Measurements from ENCODE around the gene PLEKHM3. TPM values are rescaled to one million over a fixed set of nuclear protein-coding genes. Genes with fewer than 3 reads are reported as not detected.
"Not testable (repeated sequence)": the region's sequence is repeated elsewhere in the genome, so short reads cannot be mapped to it uniquely, and the experiment has no call there.

PLEKHM3 gene
- polyA plus RNA-seq, 3 donors from 2014 or later = 2.8 to 6.5 (median 3.1) TPM

DNA sequence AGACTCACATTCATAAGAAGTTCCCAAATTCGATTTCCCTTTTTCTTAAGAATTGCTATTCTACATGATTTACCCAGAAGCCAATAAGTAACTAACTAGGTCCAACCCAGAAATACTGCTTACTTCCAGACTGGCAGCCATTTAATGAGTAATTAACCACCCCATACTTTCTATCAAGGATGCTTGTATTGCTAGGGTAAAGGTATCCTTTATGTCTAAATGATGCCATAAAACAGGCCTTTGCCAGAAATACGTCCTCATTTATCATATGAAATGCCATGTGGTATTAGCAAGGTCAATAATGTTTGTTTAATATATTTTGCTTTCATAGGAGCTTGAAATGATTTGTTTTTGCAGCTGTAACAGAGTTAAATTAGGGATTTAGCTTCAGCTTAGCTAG, 56.1 kb downstream of the PLEKHM3 start:
- Mint-ChIP-seq H3K9me3 (no peaks in the 10 kb centered on the region), H3K36me3 (peaks cover 0 to 5% (median 0%) of the 10 kb centered on the region in 3 donors), H3K4me3 (no peak overlapping the region), H3K4me1 (peaks cover 1 to 24% of the 10 kb centered on the region in 2 donors), H3K27me3 (ENCODE audit: low read depth in 3 of 3) (no peaks in the 10 kb centered on the region), H3K27ac (no peak overlapping the region)
- DNase-seq = no peak

- Mint-ChIP-seq H3K4me1 (peaks cover 1 to 19% of the 10 kb centered on the region in 2 donors), H3K27me3 (ENCODE audit: low read depth in 3 of 3) (peaks cover 0 to 4% (median 0%) of the 10 kb centered on the region in 3 donors), H3K27ac (no peak overlapping the region), H3K36me3 (peaks cover 12 to 14% (median 12%) of the 10 kb centered on the region in 3 donors), H3K9me3 (peaks cover 0 to 4% (median 1%) of the 10 kb centered on the region in 6 donors), H3K4me3 (no peak overlapping the region)
- DNase-seq = no peak
Observed at GRCh38 chr2:207967121-207967520, 58.2 kb downstream of the PLEKHM3 start.

DNA sequence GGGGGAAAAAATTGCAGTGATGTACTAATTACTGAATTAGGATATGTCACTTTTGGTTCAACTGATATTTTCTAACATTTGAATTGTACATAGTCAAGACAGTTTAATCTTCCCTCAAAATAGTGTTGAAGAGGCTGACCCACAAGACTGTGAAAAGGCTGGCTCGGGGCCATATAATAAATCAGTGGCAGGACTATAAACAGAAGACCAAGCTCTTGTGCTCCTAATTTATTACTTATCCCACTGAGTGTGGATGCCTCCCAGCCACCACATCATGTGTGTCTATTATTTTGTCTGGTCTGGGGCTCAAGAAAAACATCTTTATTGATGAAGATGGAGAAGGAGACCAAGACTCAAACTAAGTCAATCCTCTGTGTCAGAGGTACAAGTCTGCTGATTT, 64.4 kb downstream of the PLEKHM3 start:
- no peak overlapping the region for H3K4me3 Mint-ChIP-seq
- peaks cover 13 to 19% (median 15%) of the 10 kb centered on the region in 3 donors for H3K36me3 Mint-ChIP-seq
- H3K27ac Mint-ChIP-seq = peak overlapping the region in 1 of 6 donors; percentile 2
- peaks cover 2 to 16% of the 10 kb centered on the region in 2 donors for H3K4me1 Mint-ChIP-seq
- peaks cover 0 to 4% (median 2%) of the 10 kb centered on the region in 3 donors for H3K27me3 Mint-ChIP-seq (ENCODE audit: low read depth in 3 of 3)
- DNase-seq = no peak
- peaks cover 0 to 4% (median 1%) of the 10 kb centered on the region in 6 donors for H3K9me3 Mint-ChIP-seq

- Mint-ChIP-seq H3K9me3 (peaks cover 0 to 4% (median 1%) of the 10 kb centered on the region in 6 donors), H3K4me1 (peaks cover 2 to 16% of the 10 kb centered on the region in 2 donors), H3K27ac (peak overlapping the region in 1 of 6 donors; percentile 2), H3K4me3 (no peak overlapping the region), H3K27me3 (ENCODE audit: low read depth in 3 of 3) (peaks cover 0 to 4% (median 2%) of the 10 kb centered on the region in 3 donors), H3K36me3 (peaks cover 13 to 23% (median 15%) of the 10 kb centered on the region in 3 donors)
- no peak for DNase-seq
Observed at GRCh38 chr2:207960090-207960489, 65.2 kb downstream of the PLEKHM3 start.

GRCh38 chr2:207956771-207957170, 68.6 kb downstream of the PLEKHM3 start:
- peaks cover 0 to 9% (median 8%) of the 10 kb centered on the region in 3 donors for H3K36me3 Mint-ChIP-seq
- peaks cover 0 to 2% (median 0%) of the 10 kb centered on the region in 3 donors for H3K27me3 Mint-ChIP-seq (ENCODE audit: low read depth in 3 of 3)
- no peak for DNase-seq
- H3K9me3 Mint-ChIP-seq = no peaks in the 10 kb centered on the region
- no peak overlapping the region for H3K4me3 Mint-ChIP-seq
- peaks cover 2 to 27% of the 10 kb centered on the region in 2 donors for H3K4me1 Mint-ChIP-seq
- no peak overlapping the region for H3K27ac Mint-ChIP-seq

DNA sequence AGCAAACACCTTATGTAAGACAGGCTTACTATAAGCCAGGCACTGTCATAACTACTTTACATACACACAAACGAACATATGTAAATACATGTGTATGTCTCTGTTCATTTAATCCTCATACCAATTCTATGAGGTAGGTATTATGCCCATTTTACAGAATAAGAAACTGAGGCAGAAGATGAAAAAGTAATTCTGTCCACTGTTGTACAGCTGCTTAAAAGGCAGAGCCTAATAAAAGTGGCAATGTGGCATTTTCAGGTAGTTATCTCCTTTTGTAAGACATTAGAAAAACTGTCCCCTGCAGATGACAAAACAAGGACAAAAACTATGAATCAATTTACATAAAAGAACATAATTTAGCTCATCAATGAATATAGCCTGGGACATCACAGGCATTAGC, 69.9 kb downstream of the PLEKHM3 start:
- DNase-seq = no peak
- H3K27me3 Mint-ChIP-seq (ENCODE audit: low read depth in 3 of 3) = peaks cover 0 to 2% (median 0%) of the 10 kb centered on the region in 3 donors
- no peaks in the 10 kb centered on the region for H3K9me3 Mint-ChIP-seq
- peaks cover 1 to 23% of the 10 kb centered on the region in 2 donors for H3K4me1 Mint-ChIP-seq
- no peak overlapping the region for H3K4me3 Mint-ChIP-seq
- H3K36me3 Mint-ChIP-seq = peaks cover 3 to 9% (median 8%) of the 10 kb centered on the region in 3 donors
- no peak overlapping the region for H3K27ac Mint-ChIP-seq

DNA sequence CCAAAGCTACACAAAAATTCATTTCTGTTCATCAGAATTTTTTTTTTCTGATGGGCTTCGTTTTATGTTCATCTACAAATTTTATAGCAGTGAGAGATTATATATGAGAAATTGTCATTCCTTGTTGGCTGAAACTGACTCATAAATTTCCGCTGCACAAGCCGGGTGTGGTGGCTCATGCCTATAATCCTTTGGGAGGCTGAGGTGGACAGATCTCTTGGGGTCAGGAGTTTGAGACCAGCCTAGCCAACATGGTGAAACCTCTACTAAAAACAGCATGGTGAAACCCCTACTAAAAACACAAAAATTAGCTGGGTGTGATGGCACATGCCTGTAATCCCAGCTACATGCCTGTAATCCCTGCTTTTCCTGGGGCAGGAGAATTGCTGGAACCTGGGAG, 72.0 kb downstream of the PLEKHM3 start:
- no peaks in the 10 kb centered on the region for H3K9me3 Mint-ChIP-seq
- peaks cover 0 to 2% (median 0%) of the 10 kb centered on the region in 3 donors for H3K27me3 Mint-ChIP-seq (ENCODE audit: low read depth in 3 of 3)
- H3K27ac Mint-ChIP-seq = no peak overlapping the region
- peaks cover 0 to 11% of the 10 kb centered on the region in 2 donors for H3K4me1 Mint-ChIP-seq
- H3K36me3 Mint-ChIP-seq = peaks cover 3 to 9% (median 4%) of the 10 kb centered on the region in 3 donors
- no peak for DNase-seq
- H3K4me3 Mint-ChIP-seq = no peak overlapping the region

DNA sequence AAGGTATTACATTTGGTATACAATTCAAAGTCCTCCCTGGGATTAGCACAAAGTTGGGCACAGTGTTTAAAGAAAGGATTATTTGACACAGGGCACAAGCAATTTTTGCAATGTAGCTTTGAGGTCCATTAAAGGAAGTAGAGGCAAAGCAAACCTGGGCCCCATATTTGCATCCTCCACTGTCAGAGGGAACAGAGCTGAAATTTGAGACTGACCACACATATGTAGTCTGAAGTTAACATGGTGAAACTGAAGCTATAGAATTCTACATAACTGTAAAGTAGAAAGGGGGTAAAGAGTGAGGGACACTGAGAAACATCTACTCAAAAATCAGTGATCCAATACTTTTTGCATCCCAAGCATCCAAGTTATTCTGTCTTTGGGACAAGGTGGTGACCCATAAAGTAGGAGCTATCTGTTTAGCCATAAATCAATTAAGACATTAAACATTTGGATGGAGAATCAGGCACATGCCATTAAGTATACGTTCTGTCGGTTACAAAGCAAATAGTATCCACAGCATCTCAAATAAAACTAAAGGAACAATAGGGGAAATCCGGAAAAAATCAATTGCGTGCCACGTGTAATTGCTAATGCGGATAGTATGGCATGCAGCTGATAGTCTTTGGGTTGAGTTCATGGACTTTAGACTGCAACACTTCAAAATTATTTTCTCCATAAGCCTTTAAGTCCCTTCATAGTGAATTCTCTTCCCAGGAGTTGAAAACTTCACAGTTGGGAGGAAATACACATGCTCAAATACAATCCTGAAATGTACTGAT, 72.6 kb downstream of the PLEKHM3 start:
- Mint-ChIP-seq H3K36me3 (peaks cover 3 to 9% (median 4%) of the 10 kb centered on the region in 3 donors), H3K27ac (no peak overlapping the region), H3K4me1 (peaks cover 0 to 11% of the 10 kb centered on the region in 2 donors), H3K27me3 (ENCODE audit: low read depth in 3 of 3) (peaks cover 0 to 2% (median 0%) of the 10 kb centered on the region in 3 donors), H3K4me3 (no peak overlapping the region), H3K9me3 (no peaks in the 10 kb centered on the region)
- no peak for DNase-seq

DNA sequence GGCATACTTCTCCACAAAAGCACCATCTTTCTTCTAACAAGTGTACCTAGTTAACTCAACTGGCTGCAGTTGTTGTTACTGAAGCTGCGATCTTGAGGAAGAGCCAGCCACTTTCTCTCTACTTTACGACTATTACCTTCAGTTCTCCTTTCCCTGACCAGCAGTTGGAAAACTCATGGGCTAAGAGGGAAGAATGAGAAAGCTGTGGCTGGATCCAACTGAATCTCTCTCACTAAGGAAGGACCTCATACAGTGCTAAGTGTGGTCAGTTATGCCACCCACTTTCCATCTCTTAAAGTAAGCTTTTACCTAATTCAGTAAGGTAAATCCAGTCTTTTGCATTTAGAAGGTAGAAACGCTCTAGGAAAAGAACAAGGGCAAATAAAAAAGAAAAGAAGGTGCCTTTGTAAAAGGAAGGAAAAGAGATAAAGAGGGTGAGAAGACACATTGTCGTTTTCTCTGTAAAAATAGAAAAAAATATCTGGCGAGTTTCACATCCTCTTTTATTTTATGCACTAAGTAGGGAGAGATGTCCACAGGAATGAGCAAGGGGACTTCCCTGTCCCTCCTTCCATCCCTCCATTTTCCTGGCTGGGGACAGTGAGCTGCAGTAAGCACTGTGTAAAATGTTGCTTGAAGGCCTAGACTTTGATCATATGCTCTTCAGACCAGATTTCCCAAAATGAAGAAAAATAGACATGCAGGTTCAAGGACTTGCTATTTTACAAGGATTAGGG, 73.4 kb downstream of the PLEKHM3 start:
- H3K4me1 Mint-ChIP-seq = peaks cover 0 to 11% of the 10 kb centered on the region in 2 donors
- no peak overlapping the region for H3K4me3 Mint-ChIP-seq
- DNase-seq = no peak
- H3K9me3 Mint-ChIP-seq = no peaks in the 10 kb centered on the region
- peaks cover 3 to 9% (median 4%) of the 10 kb centered on the region in 3 donors for H3K36me3 Mint-ChIP-seq
- no peak overlapping the region for H3K27ac Mint-ChIP-seq
- peaks cover 0 to 2% (median 0%) of the 10 kb centered on the region in 3 donors for H3K27me3 Mint-ChIP-seq (ENCODE audit: low read depth in 3 of 3)

DNA sequence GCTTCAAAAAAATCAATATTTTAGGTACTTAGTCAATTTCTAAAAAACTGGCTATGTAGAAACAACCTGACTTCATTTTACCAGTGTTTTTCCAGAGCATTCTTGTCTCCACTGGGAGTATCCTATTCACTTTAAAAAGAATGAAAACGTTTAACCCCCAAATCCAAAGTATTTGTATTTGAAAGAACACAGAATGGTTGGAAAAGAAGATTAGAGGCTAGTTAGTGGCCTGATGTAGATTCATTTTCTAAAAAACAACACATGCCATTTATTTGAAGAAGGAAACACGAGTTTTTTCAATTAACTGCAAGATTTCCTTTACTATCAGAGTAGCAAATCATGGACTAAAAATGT, 74.6 kb downstream of the PLEKHM3 start:
- no peak for DNase-seq
- no peak overlapping the region for H3K4me3 Mint-ChIP-seq
- peaks cover 2 to 9% (median 3%) of the 10 kb centered on the region in 3 donors for H3K36me3 Mint-ChIP-seq
- no peak overlapping the region for H3K27ac Mint-ChIP-seq
- H3K9me3 Mint-ChIP-seq = no peaks in the 10 kb centered on the region
- no peaks in the 10 kb centered on the region for H3K27me3 Mint-ChIP-seq (ENCODE audit: low read depth in 3 of 3)
- H3K4me1 Mint-ChIP-seq = peaks cover 0 to 11% of the 10 kb centered on the region in 2 donors

DNA sequence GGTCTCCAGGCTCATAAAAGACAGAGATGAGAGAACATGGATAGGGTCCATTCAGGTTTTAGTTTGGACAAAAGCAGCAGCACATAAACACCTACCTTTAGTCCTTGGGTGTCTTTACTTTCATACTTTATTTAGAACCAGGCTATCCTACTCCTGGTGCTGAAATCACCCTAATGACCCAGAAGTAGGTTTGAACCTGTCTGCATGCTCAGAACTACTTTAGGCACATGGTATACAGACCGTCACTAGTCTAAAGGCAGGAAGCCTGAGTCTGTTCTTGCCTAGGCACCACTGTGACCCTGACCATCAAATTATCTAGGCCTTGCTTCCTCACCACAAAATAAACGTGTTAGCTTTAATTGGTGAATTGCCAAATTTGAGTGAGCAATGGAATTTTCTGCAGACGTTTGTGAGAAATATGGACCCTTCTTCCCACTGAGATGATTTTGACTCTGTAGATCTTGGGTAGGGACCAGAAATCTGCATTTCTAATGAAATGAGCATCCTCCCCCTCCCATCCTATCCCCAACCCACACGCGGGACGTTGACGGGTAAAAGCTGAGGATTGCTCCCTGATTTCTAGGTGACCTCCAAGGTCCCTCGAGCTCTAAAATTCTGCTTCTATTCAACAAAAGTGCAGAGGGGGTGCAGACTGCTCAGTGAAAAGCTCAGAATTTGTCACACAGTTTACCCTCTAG, 75.1 kb downstream of the PLEKHM3 start:
- no peak overlapping the region for H3K4me3 Mint-ChIP-seq
- H3K27me3 Mint-ChIP-seq (ENCODE audit: low read depth in 3 of 3) = no peaks in the 10 kb centered on the region
- no peaks in the 10 kb centered on the region for H3K9me3 Mint-ChIP-seq
- peaks cover 0 to 9% (median 3%) of the 10 kb centered on the region in 3 donors for H3K36me3 Mint-ChIP-seq
- no peak for DNase-seq
- H3K4me1 Mint-ChIP-seq = peaks cover 0 to 11% of the 10 kb centered on the region in 2 donors
- no peak overlapping the region for H3K27ac Mint-ChIP-seq

DNA sequence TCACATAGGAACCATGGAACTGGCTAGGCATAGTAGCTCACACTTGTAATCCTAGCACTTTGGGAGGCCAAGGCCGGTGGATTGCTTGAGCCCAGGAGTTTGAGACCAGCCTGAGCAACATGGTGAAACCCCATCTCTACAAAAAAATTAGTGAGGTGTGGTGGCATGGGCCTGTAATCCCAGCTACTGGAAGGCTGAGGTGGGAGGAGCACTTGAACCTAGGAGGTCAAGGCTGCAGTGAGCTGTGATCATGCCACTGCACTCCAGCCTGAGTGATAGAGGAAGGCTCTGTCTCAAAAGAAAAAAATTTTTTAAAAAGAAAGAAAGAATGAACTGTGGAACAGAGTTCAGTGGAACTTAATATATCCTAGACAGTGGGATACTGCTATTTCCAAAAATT, 76.1 kb downstream of the PLEKHM3 start:
- not testable (repeated sequence) for H3K27me3 Mint-ChIP-seq (ENCODE audit: low read depth in 3 of 3); H3K9me3 Mint-ChIP-seq; H3K27ac Mint-ChIP-seq; DNase-seq; H3K4me3 Mint-ChIP-seq
- H3K36me3 Mint-ChIP-seq = peaks cover 3 to 16% (median 5%) of the 10 kb centered on the region in 3 donors
- H3K4me1 Mint-ChIP-seq = peaks cover 0 to 11% of the 10 kb centered on the region in 2 donors

GRCh38 chr2:207944979-207945600, 80.2 kb downstream of the PLEKHM3 start:
- no peaks in the 10 kb centered on the region for H3K9me3 Mint-ChIP-seq
- peaks cover 10 to 20% (median 14%) of the 10 kb centered on the region in 3 donors for H3K36me3 Mint-ChIP-seq
- H3K4me3 Mint-ChIP-seq = no peak overlapping the region
- H3K27me3 Mint-ChIP-seq (ENCODE audit: low read depth in 3 of 3) = no peaks in the 10 kb centered on the region
- H3K4me1 Mint-ChIP-seq = no peaks in the 10 kb centered on the region
- DNase-seq = no peak
- H3K27ac Mint-ChIP-seq = peak overlapping the region in 1 of 6 donors; percentile 41

All from immature natural killer cell (primary cell).